Activated T-cell treated with anti-CD3 and anti-CD28 coated beads, Interleukin-2, amount 50 U/mL, for 24 hours (primary cell): ENCODE results near the gene MAP6D1.

Source experiments
- DNase-seq: peaks from one replicate; pipeline ENCODE4 v3.0.0-alpha.2; 2020
- H3K27ac Mint-ChIP-seq: 2 replicates; pipeline ENCODE4 v1.8.0; 2020; ENCODE audit warnings: mild to moderate bottlenecking, mixed read lengths
- H3K27me3 Mint-ChIP-seq: 2 replicates; pipeline ENCODE4 v1.8.0; 2020; ENCODE audit warnings: mixed read lengths
- H3K36me3 Mint-ChIP-seq: 2 replicates; pipeline ENCODE4 v1.8.0; 2020; ENCODE audit warnings: low read depth, mixed read lengths
- H3K4me1 Mint-ChIP-seq: 2 replicates; pipeline ENCODE4 v1.8.0; 2020; ENCODE audit warnings: low read depth, mixed read lengths
- H3K4me3 Mint-ChIP-seq: 2 replicates; pipeline ENCODE4 v1.8.0; 2020; ENCODE audit warnings: mild to moderate bottlenecking, moderate library complexity, mixed read lengths
- H3K9me3 Mint-ChIP-seq: 2 replicates; pipeline ENCODE4 v1.8.0; 2020; ENCODE audit warnings: mixed read lengths

Gene MAP6D1

GRCh38 chr3:183830187-183830586 lies 4.8 kb upstream of the MAP6D1 start:
- DNase-seq: no peak
- H3K27me3 Mint-ChIP-seq: no peaks in the 10 kb centered on the region
- peaks cover 7% of the 10 kb centered on the region for H3K4me1 Mint-ChIP-seq
- no peaks in the 10 kb centered on the region for H3K9me3 Mint-ChIP-seq
- H3K27ac Mint-ChIP-seq: no peak overlapping the region
- H3K4me3 Mint-ChIP-seq: no peak overlapping the region
- H3K36me3 Mint-ChIP-seq: peaks cover 69% of the 10 kb centered on the region

- Mint-ChIP-seq H3K27ac (peak overlapping the region; percentile 30), H3K9me3 (no peaks in the 10 kb centered on the region), H3K27me3 (no peaks in the 10 kb centered on the region), H3K4me3 (no peak overlapping the region), H3K36me3 (peaks cover 65% of the 10 kb centered on the region), H3K4me1 (peaks cover 8% of the 10 kb centered on the region)
- DNase-seq: no peak
These were observed 4.1 kb upstream of the MAP6D1 start for GRCh38 chr3:183829466-183829865.

- no peaks in the 10 kb centered on the region for H3K27me3 Mint-ChIP-seq
- peak overlapping the region; percentile 15 for H3K27ac Mint-ChIP-seq
- peak; percentile 17 for DNase-seq
- H3K4me3 Mint-ChIP-seq: no peak overlapping the region
- no peaks in the 10 kb centered on the region for H3K9me3 Mint-ChIP-seq
- peaks cover 17% of the 10 kb centered on the region for H3K4me1 Mint-ChIP-seq
- H3K36me3 Mint-ChIP-seq: peaks cover 58% of the 10 kb centered on the region
These were observed 3.1 kb upstream of the MAP6D1 start for GRCh38 chr3:183828538-183828870.

- DNase-seq: peak; percentile 26
- Mint-ChIP-seq H3K9me3 (no peaks in the 10 kb centered on the region), H3K4me1 (peaks cover 17% of the 10 kb centered on the region), H3K27me3 (no peaks in the 10 kb centered on the region), H3K4me3 (no peak overlapping the region), H3K27ac (peak overlapping the region; percentile 32), H3K36me3 (peaks cover 53% of the 10 kb centered on the region)
These were observed 2.6 kb upstream of the MAP6D1 start for GRCh38 chr3:183827809-183828537.

- Mint-ChIP-seq H3K36me3 (peaks cover 42% of the 10 kb centered on the region), H3K4me3 (peak overlapping the region; percentile 69), H3K27ac (peak overlapping the region; percentile 80), H3K9me3 (no peaks in the 10 kb centered on the region), H3K4me1 (peaks cover 17% of the 10 kb centered on the region), H3K27me3 (no peaks in the 10 kb centered on the region)
- peak; percentile 30 for DNase-seq
These were observed 1.3 kb upstream of the MAP6D1 start for GRCh38 chr3:183826448-183827250.

GRCh38 chr3:183824761-183825455 lies 469 bp downstream of the MAP6D1 start:
- H3K27me3 Mint-ChIP-seq: no peaks in the 10 kb centered on the region
- no peak overlapping the region for H3K27ac Mint-ChIP-seq
- peaks cover 28% of the 10 kb centered on the region for H3K36me3 Mint-ChIP-seq
- no peaks in the 10 kb centered on the region for H3K9me3 Mint-ChIP-seq
- H3K4me3 Mint-ChIP-seq: peak overlapping the region; percentile 74
- peaks cover 17% of the 10 kb centered on the region for H3K4me1 Mint-ChIP-seq
- peak; percentile 53 for DNase-seq

- Mint-ChIP-seq H3K27ac (no peak overlapping the region), H3K36me3 (peaks cover 23% of the 10 kb centered on the region), H3K9me3 (no peaks in the 10 kb centered on the region), H3K4me3 (peak overlapping the region; percentile 74), H3K4me1 (peaks cover 17% of the 10 kb centered on the region), H3K27me3 (no peaks in the 10 kb centered on the region)
- DNase-seq: no peak
These were observed 1.4 kb downstream of the MAP6D1 start for GRCh38 chr3:183823963-183824362.

GRCh38 chr3:183822631-183823030 lies 2.7 kb downstream of the MAP6D1 start:
- DNase-seq: no peak
- Mint-ChIP-seq H3K27ac (no peak overlapping the region), H3K4me1 (peaks cover 17% of the 10 kb centered on the region), H3K4me3 (no peak overlapping the region), H3K9me3 (no peaks in the 10 kb centered on the region), H3K36me3 (peaks cover 17% of the 10 kb centered on the region), H3K27me3 (no peaks in the 10 kb centered on the region)

GRCh38 chr3:183819831-183820230 lies 5.5 kb downstream of the MAP6D1 start:
- peaks cover 36% of the 10 kb centered on the region for H3K36me3 Mint-ChIP-seq
- no peak overlapping the region for H3K4me3 Mint-ChIP-seq
- no peaks in the 10 kb centered on the region for H3K9me3 Mint-ChIP-seq
- H3K27ac Mint-ChIP-seq: no peak overlapping the region
- no peaks in the 10 kb centered on the region for H3K27me3 Mint-ChIP-seq
- DNase-seq: peak; percentile 20
- H3K4me1 Mint-ChIP-seq: peaks cover 23% of the 10 kb centered on the region

GRCh38 chr3:183818706-183819624 lies 6.4 kb downstream of the MAP6D1 start:
- H3K27me3 Mint-ChIP-seq: no peaks in the 10 kb centered on the region
- H3K36me3 Mint-ChIP-seq: peaks cover 37% of the 10 kb centered on the region
- DNase-seq: peak; percentile 24
- H3K4me1 Mint-ChIP-seq: peaks cover 20% of the 10 kb centered on the region
- H3K27ac Mint-ChIP-seq: no peak overlapping the region
- no peak overlapping the region for H3K4me3 Mint-ChIP-seq
- no peaks in the 10 kb centered on the region for H3K9me3 Mint-ChIP-seq

GRCh38 chr3:183818041-183818620 lies 7.2 kb downstream of the MAP6D1 start:
- Mint-ChIP-seq H3K4me3 (no peak overlapping the region), H3K4me1 (peaks cover 16% of the 10 kb centered on the region), H3K9me3 (no peaks in the 10 kb centered on the region), H3K27me3 (no peaks in the 10 kb centered on the region), H3K27ac (peak overlapping the region; percentile 14), H3K36me3 (peaks cover 40% of the 10 kb centered on the region)
- peak; percentile 24 for DNase-seq

GRCh38 chr3:183817639-183818038 lies 7.7 kb downstream of the MAP6D1 start:
- H3K27ac Mint-ChIP-seq: peak overlapping the region; percentile 20

GRCh38 chr3:183816681-183817510 lies 8.5 kb downstream of the MAP6D1 start:
- H3K27ac Mint-ChIP-seq: no peak overlapping the region
- H3K9me3 Mint-ChIP-seq: no peaks in the 10 kb centered on the region
- peaks cover 52% of the 10 kb centered on the region for H3K36me3 Mint-ChIP-seq
- H3K4me1 Mint-ChIP-seq: peaks cover 16% of the 10 kb centered on the region
- peak; percentile 27 for DNase-seq
- H3K27me3 Mint-ChIP-seq: no peaks in the 10 kb centered on the region
- H3K4me3 Mint-ChIP-seq: no peak overlapping the region

More at GRCh38 chr3:183817639-183818038, 7.7 kb downstream of the MAP6D1 start:
- peaks cover 44% of the 10 kb centered on the region for H3K36me3 Mint-ChIP-seq
- no peaks in the 10 kb centered on the region for H3K27me3 Mint-ChIP-seq
- H3K4me1 Mint-ChIP-seq: peaks cover 16% of the 10 kb centered on the region
- no peak overlapping the region for H3K4me3 Mint-ChIP-seq
- peak; percentile 20 for DNase-seq
- H3K9me3 Mint-ChIP-seq: no peaks in the 10 kb centered on the region
